Measurements from ENCODE around the gene FAM83C.

DNA sequence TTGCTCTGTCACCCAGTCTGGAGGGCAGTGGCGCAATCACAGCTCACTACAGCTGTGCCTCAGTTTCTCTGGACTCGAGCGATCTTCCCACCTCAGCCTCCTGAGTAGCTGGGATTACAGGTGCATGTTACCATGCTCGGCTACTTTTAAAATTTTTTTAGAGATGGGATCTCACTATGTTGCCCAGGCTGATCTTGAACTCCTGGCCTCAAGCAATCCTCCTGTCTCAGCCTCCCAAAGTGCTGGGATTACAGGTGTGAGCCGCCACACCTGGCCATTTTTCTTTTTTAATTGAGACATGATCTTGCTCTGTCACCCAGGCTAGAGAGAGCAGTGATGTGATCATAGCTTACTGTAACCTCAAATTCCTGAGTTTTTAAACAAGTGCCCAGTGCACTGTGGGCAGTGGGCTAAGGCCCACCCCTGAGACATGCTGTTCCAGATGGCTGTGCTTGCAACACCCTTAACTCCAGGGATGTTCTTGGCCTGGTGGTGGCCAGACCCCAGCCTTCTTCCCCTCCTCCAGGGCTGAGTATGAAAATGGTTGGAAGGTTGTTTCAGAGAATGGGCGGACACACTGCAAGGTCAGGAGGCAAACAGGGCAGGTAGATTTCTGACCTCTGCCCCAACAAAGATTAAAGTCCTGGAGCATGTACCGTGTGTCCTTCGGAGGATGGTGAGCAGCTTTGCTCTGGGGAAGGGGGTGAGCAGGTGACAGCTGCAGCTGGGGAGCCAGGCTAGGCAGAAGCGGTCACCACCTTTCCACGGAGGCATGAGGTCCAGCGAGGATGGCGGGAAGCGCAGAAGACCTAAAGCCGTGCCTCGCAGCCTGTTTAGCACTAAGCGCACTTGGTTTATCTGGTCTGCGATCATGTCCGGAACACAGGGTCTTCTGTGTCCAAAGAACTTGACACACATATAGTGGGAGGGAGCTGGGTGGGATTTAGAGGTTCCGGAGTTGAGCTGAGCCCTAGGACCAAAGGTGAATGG lies 1.4 kb upstream of the FAM83C start:
- TF ChIP-seq, protein P1, sequence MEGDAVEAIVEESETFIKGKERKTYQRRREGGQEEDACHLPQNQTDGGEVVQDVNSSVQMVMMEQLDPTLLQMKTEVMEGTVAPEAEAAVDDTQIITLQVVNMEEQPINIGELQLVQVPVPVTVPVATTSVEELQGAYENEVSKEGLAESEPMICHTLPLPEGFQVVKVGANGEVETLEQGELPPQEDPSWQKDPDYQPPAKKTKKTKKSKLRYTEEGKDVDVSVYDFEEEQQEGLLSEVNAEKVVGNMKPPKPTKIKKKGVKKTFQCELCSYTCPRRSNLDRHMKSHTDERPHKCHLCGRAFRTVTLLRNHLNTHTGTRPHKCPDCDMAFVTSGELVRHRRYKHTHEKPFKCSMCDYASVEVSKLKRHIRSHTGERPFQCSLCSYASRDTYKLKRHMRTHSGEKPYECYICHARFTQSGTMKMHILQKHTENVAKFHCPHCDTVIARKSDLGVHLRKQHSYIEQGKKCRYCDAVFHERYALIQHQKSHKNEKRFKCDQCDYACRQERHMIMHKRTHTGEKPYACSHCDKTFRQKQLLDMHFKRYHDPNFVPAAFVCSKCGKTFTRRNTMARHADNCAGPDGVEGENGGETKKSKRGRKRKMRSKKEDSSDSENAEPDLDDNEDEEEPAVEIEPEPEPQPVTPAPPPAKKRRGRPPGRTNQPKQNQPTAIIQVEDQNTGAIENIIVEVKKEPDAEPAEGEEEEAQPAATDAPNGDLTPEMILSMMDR (IDR thresholded peaks at IDR 0.05), result no peak
- no peak for TF ChIP-seq POLR2A (IDR thresholded peaks at IDR 0.05)
